Liver (tissue), 9 donors: Measurements from ENCODE around the gene COL8A1. TPM values are rescaled to one million over a fixed set of nuclear protein-coding genes. Genes with fewer than 3 reads are reported as not detected.

Experiments used
- DNase-seq: peaks from one replicate; pipeline ENCODE4 v3.0.0-alpha.2; 2017; ENCODE audit warnings: low spot score
- H3K27ac ChIP-seq, 2 donors: one replicate each; pipeline ENCODE4 v1.7.0; 2013; ENCODE audit warnings: inconsistent platforms in 2 of 2, low read length in 2 of 2, control low read depth in 1 of 2, low read depth in 1 of 2, mild to moderate bottlenecking in 1 of 2
- H3K27me3 ChIP-seq, 4 donors: one replicate each; pipeline versions ENCODE4 v1.6.1 to v1.7.0; 2013; ENCODE audit warnings: low read length in 3 of 4, inconsistent platforms in 1 of 4, mild to moderate bottlenecking in 1 of 4, moderate library complexity in 1 of 4; ENCODE audit not compliant: control insufficient read depth in 4 of 4, insufficient read depth in 4 of 4
- H3K36me3 ChIP-seq, 4 donors: one replicate each; pipeline versions ENCODE4 v1.6.1 to v1.7.0; 2013; ENCODE audit warnings: low read length in 3 of 4, mild to moderate bottlenecking in 3 of 4, low read depth in 1 of 4, moderate library complexity in 1 of 4; ENCODE audit not compliant: control insufficient read depth in 4 of 4, insufficient read depth in 3 of 4
- H3K4me1 ChIP-seq, 4 donors: one replicate each; pipeline versions ENCODE4 v1.6.1 to v1.7.0; 2013; ENCODE audit warnings: low read length in 3 of 4, mild to moderate bottlenecking in 3 of 4, moderate library complexity in 1 of 4; ENCODE audit not compliant: control insufficient read depth in 4 of 4, insufficient read depth in 4 of 4
- H3K4me3 ChIP-seq, 3 donors: one replicate each; pipeline versions ENCODE4 v1.6.1 to v1.7.0; 2013; ENCODE audit warnings: low read length in 3 of 3, control low read depth in 1 of 3, low read depth in 1 of 3, mild to moderate bottlenecking in 1 of 3
- H3K9ac ChIP-seq, 2 donors: one replicate each; pipeline ENCODE4 v1.7.0; 2013; ENCODE audit warnings: low read length in 2 of 2, mild to moderate bottlenecking in 2 of 2, moderate library complexity in 2 of 2, control low read depth in 1 of 2, low read depth in 1 of 2
- H3K9me3 ChIP-seq, 4 donors: one replicate each; pipeline versions ENCODE4 v1.6.1 to v1.7.0; 2013; ENCODE audit warnings: low read length in 3 of 4; ENCODE audit not compliant: control insufficient read depth in 4 of 4
- ATF3 ChIP-seq: IDR thresholded peaks from 2 replicates; pipeline ENCODE4 v1.6.1; 2016; ENCODE audit warnings: antibody characterized with exemption
- CTCF ChIP-seq: fragments of 150-350 bp; IDR thresholded peaks from 2 replicates; pipeline ENCODE4 v1.5.1; 2017; ENCODE audit warnings: improper control_type of control experiment, low read depth, low read length; ENCODE audit not compliant: missing input control
- EGR1 ChIP-seq, 2 donors: IDR thresholded peaks; 2 replicates each; pipeline ENCODE4 v1.6.1; 2016 to 2018; ENCODE audit warnings: antibody characterized with exemption in 2 of 2, low read depth in 2 of 2
- FOXA1 ChIP-seq: IDR thresholded peaks from 2 replicates; pipeline ENCODE4 v1.6.1; 2016; ENCODE audit warnings: antibody characterized with exemption
- FOXA2 ChIP-seq: IDR thresholded peaks from 2 replicates; pipeline ENCODE4 v1.6.1; 2016; ENCODE audit warnings: antibody characterized with exemption
- GABPA ChIP-seq, 2 donors: IDR thresholded peaks in 1 of 2; conservative IDR thresholded peaks in 1 of 2; 2 replicates each; pipeline ENCODE4 v1.6.1; 2016; ENCODE audit warnings: antibody characterized with exemption in 2 of 2, mild to moderate bottlenecking in 1 of 2, moderate library complexity in 1 of 2
- HNF4A ChIP-seq, 2 donors: conservative IDR thresholded peaks; 2 replicates each; pipeline ENCODE4 v1.6.1; 2016; ENCODE audit warnings: antibody characterized with exemption in 2 of 2, mild to moderate bottlenecking in 2 of 2
- HNF4G ChIP-seq: IDR thresholded peaks from 2 replicates; pipeline ENCODE4 v1.6.1; 2016; ENCODE audit warnings: antibody characterized with exemption
- JUND ChIP-seq, 2 donors: IDR thresholded peaks; 2 replicates each; pipeline ENCODE4 v1.6.1; 2016; ENCODE audit warnings: antibody characterized with exemption in 2 of 2
- MAX ChIP-seq: IDR thresholded peaks from 2 replicates; pipeline ENCODE4 v1.6.1; 2016; ENCODE audit warnings: antibody characterized with exemption
- NR2F2 ChIP-seq: IDR thresholded peaks from 2 replicates; pipeline ENCODE4 v1.6.1; 2016; ENCODE audit warnings: antibody characterized with exemption
- RAD21 ChIP-seq, 2 donors: IDR thresholded peaks; 2 replicates each; pipeline ENCODE4 v1.6.1; 2016; ENCODE audit warnings: antibody characterized with exemption in 2 of 2, mild to moderate bottlenecking in 2 of 2
- REST ChIP-seq: IDR thresholded peaks from 2 replicates; pipeline ENCODE4 v1.6.1; 2016; ENCODE audit warnings: antibody characterized with exemption, mild to moderate bottlenecking
- SP1 ChIP-seq: IDR thresholded peaks from 2 replicates; pipeline ENCODE4 v1.6.1; 2018; ENCODE audit warnings: antibody characterized with exemption, mild to moderate bottlenecking
- YY1 ChIP-seq: IDR thresholded peaks from 2 replicates; pipeline ENCODE4 v1.6.1; 2016; ENCODE audit warnings: antibody characterized with exemption, mild to moderate bottlenecking
- ZBTB33 ChIP-seq: IDR thresholded peaks from 2 replicates; pipeline ENCODE4 v1.6.1; 2016; ENCODE audit warnings: antibody characterized with exemption
- WGBS: extraction: QIAGEN DNeasy Blood & Tissue Kit; methylation state at CpG from one replicate; pipeline ENCODE4 v1.1.7; 2013; 5-methylcytosine and 5-hydroxymethylcytosine counted together
- polyA plus RNA-seq, 2 donors: library from polyadenylated mRNA; stranded (reverse) in 1 of 2; unstranded in 1 of 2; fragments of 200-250 nt in 1 of 2; fragments of >200 nt in 1 of 2; fragmentation: Nextera tagmentation in 1 of 2; extraction: Ambion mirVana in 1 of 2; gene quantifications; one replicate each; pipeline versions ENCODE4 v1.2.1 to v1.2.3, GENCODE V29; 2013 to 2015
- total RNA-seq, 2 donors: library from RNA; depleted of rRNA; stranded (reverse); fragments of >200 nt; gene quantifications; one replicate each; pipeline ENCODE4 v1.2.3, GENCODE V29; 2014
- donor health status: healthy.
- donor health status: healthy.
- donor health status: healthy.
- donor health status: healthy.
- donor health status: healthy.

COL8A1 gene
- total and polyA plus RNA-seq, 4 donors, result 0.14 to 2.2 (median 1.0) TPM

- no peak for DNase-seq
- 71% methylated on average over 1 of the region's 1 CpG for WGBS
- no peak for TF ChIP-seq EGR1 (IDR thresholded peaks at IDR 0.05; ENCODE audit: low read depth in 2 of 2)
- no peak for TF ChIP-seq GABPA (IDR thresholded peaks at IDR 0.05 in 1 of 2, conservative IDR thresholded peaks at IDR 0.05 in 1 of 2)
- no peak for TF ChIP-seq RAD21 (IDR thresholded peaks at IDR 0.05)
- no peaks in the 10 kb centered on the region for H3K9me3 ChIP-seq
- H3K9ac ChIP-seq, result no peak overlapping the region
- H3K4me1 ChIP-seq, result no peaks in the 10 kb centered on the region
- no peak overlapping the region for H3K4me3 ChIP-seq
- H3K27me3 ChIP-seq, result no peaks in the 10 kb centered on the region
- no peak overlapping the region for H3K27ac ChIP-seq
- no peaks in the 10 kb centered on the region for H3K36me3 ChIP-seq
Observed at GRCh38 chr3:99706410-99706809, 68.0 kb downstream of the COL8A1 start.

GRCh38 chr3:99708207-99708745 is 69.9 kb downstream of the COL8A1 start:
- DNase-seq, result no peak
- WGBS, result 81% methylated on average over 4 of the region's 4 CpGs
- H3K9me3 ChIP-seq, result no peaks in the 10 kb centered on the region
- no peak overlapping the region for H3K9ac ChIP-seq
- no peaks in the 10 kb centered on the region for H3K27me3 ChIP-seq
- TF ChIP-seq HNF4G (no peak), SP1 (no peak), HNF4A (conservative IDR thresholded peaks at IDR 0.05) (no peak), YY1 (no peak), NR2F2 (no peak), MAX (no peak), JUND (IDR thresholded peaks at IDR 0.05) (no peak), ZBTB33 (no peak), RAD21 (IDR thresholded peaks at IDR 0.05) (no peak), REST (no peak), GABPA (IDR thresholded peaks at IDR 0.05 in 1 of 2, conservative IDR thresholded peaks at IDR 0.05 in 1 of 2) (no peak), FOXA2 (no peak), FOXA1 (no peak), ATF3 (no peak), CTCF (no peak)
- no peaks in the 10 kb centered on the region for H3K4me1 ChIP-seq
- no peak overlapping the region for H3K4me3 ChIP-seq
- no peak overlapping the region for H3K27ac ChIP-seq
- H3K36me3 ChIP-seq, result no peaks in the 10 kb centered on the region
